Left cardiac atrium (tissue), 2 donors: ENCODE results near the gene AKR1B1. TPM values are rescaled to one million over a fixed set of nuclear protein-coding genes. Genes with fewer than 3 reads are reported as not detected.

Source experiments
- total RNA-seq, 2 donors: library from RNA; stranded (reverse); fragmentation: NEBNext Ultra II Directional; extraction: Animal tissue kit (Norgen Biotek cat#: 25700); gene quantifications; one replicate each; pipeline ENCODE4 v1.2.1, GENCODE V29; 2021
- donor health status: DM: no; HTN: yes; CAD: no; lungs with severe emphysema.
- donor health status: DM: yes; HTN: yes; CAD: no.

AKR1B1 gene
- total RNA-seq, 2 donors from 2014 or later = 294 to 391 TPM

Other genes starting within 250 kb of the AKR1B1 start
- gene SLC35B4, start 142.2 kb downstream of the AKR1B1 start, total RNA-seq = 10 to 100 TPM in 1 of 2 donors, 1 to 10 TPM in 1; 9.1 to 10.8 TPM
- gene AKR1B10, start 68.5 kb upstream of the AKR1B1 start, total RNA-seq = 1 to 10 TPM in 1 of 2 donors, under 1 TPM in 1; 0.92 to 1.2 TPM
- under 1 TPM in 1 of 2 donors, not detected in 1; 0.24 TPM for gene AKR1B15, start 90.0 kb upstream of the AKR1B1 start, total RNA-seq
- gene BPGM, start 187.8 kb upstream of the AKR1B1 start, total RNA-seq = 10 to 100 TPM; 12.1 to 15.8 TPM